Liver (tissue), 9 donors: Measurements from ENCODE around the gene TPBGL. TPM values are rescaled to one million over a fixed set of nuclear protein-coding genes. Genes with fewer than 3 reads are reported as not detected.

Source experiments
- DNase-seq: peaks from one replicate; pipeline ENCODE4 v3.0.0-alpha.2; 2017; ENCODE audit warnings: low spot score
- H3K27ac ChIP-seq, 2 donors: one replicate each; pipeline ENCODE4 v1.7.0; 2013; ENCODE audit warnings: inconsistent platforms in 2 of 2, low read length in 2 of 2, control low read depth in 1 of 2, low read depth in 1 of 2, mild to moderate bottlenecking in 1 of 2
- H3K27me3 ChIP-seq, 4 donors: one replicate each; pipeline versions ENCODE4 v1.6.1 to v1.7.0; 2013; ENCODE audit warnings: low read length in 3 of 4, inconsistent platforms in 1 of 4, mild to moderate bottlenecking in 1 of 4, moderate library complexity in 1 of 4; ENCODE audit not compliant: control insufficient read depth in 4 of 4, insufficient read depth in 4 of 4
- H3K36me3 ChIP-seq, 4 donors: one replicate each; pipeline versions ENCODE4 v1.6.1 to v1.7.0; 2013; ENCODE audit warnings: low read length in 3 of 4, mild to moderate bottlenecking in 3 of 4, low read depth in 1 of 4, moderate library complexity in 1 of 4; ENCODE audit not compliant: control insufficient read depth in 4 of 4, insufficient read depth in 3 of 4
- H3K4me1 ChIP-seq, 4 donors: one replicate each; pipeline versions ENCODE4 v1.6.1 to v1.7.0; 2013; ENCODE audit warnings: low read length in 3 of 4, mild to moderate bottlenecking in 3 of 4, moderate library complexity in 1 of 4; ENCODE audit not compliant: control insufficient read depth in 4 of 4, insufficient read depth in 4 of 4
- H3K4me3 ChIP-seq, 3 donors: one replicate each; pipeline versions ENCODE4 v1.6.1 to v1.7.0; 2013; ENCODE audit warnings: low read length in 3 of 3, control low read depth in 1 of 3, low read depth in 1 of 3, mild to moderate bottlenecking in 1 of 3
- H3K9ac ChIP-seq, 2 donors: one replicate each; pipeline ENCODE4 v1.7.0; 2013; ENCODE audit warnings: low read length in 2 of 2, mild to moderate bottlenecking in 2 of 2, moderate library complexity in 2 of 2, control low read depth in 1 of 2, low read depth in 1 of 2
- H3K9me3 ChIP-seq, 4 donors: one replicate each; pipeline versions ENCODE4 v1.6.1 to v1.7.0; 2013; ENCODE audit warnings: low read length in 3 of 4; ENCODE audit not compliant: control insufficient read depth in 4 of 4
- CTCF ChIP-seq: fragments of 150-350 bp; IDR thresholded peaks from 2 replicates; pipeline ENCODE4 v1.5.1; 2017; ENCODE audit warnings: improper control_type of control experiment, low read depth, low read length; ENCODE audit not compliant: missing input control
- EGR1 ChIP-seq, 2 donors: IDR thresholded peaks; 2 replicates each; pipeline ENCODE4 v1.6.1; 2016 to 2018; ENCODE audit warnings: antibody characterized with exemption in 2 of 2, low read depth in 2 of 2
- FOXA1 ChIP-seq: IDR thresholded peaks from 2 replicates; pipeline ENCODE4 v1.6.1; 2016; ENCODE audit warnings: antibody characterized with exemption
- FOXA2 ChIP-seq: IDR thresholded peaks from 2 replicates; pipeline ENCODE4 v1.6.1; 2016; ENCODE audit warnings: antibody characterized with exemption
- GABPA ChIP-seq, 2 donors: IDR thresholded peaks in 1 of 2; conservative IDR thresholded peaks in 1 of 2; 2 replicates each; pipeline ENCODE4 v1.6.1; 2016; ENCODE audit warnings: antibody characterized with exemption in 2 of 2, mild to moderate bottlenecking in 1 of 2, moderate library complexity in 1 of 2
- HNF4A ChIP-seq, 2 donors: conservative IDR thresholded peaks; 2 replicates each; pipeline ENCODE4 v1.6.1; 2016; ENCODE audit warnings: antibody characterized with exemption in 2 of 2, mild to moderate bottlenecking in 2 of 2
- HNF4G ChIP-seq: IDR thresholded peaks from 2 replicates; pipeline ENCODE4 v1.6.1; 2016; ENCODE audit warnings: antibody characterized with exemption
- JUND ChIP-seq, 2 donors: IDR thresholded peaks; 2 replicates each; pipeline ENCODE4 v1.6.1; 2016; ENCODE audit warnings: antibody characterized with exemption in 2 of 2
- NR2F2 ChIP-seq: IDR thresholded peaks from 2 replicates; pipeline ENCODE4 v1.6.1; 2016; ENCODE audit warnings: antibody characterized with exemption
- RAD21 ChIP-seq, 2 donors: IDR thresholded peaks; 2 replicates each; pipeline ENCODE4 v1.6.1; 2016; ENCODE audit warnings: antibody characterized with exemption in 2 of 2, mild to moderate bottlenecking in 2 of 2
- REST ChIP-seq: IDR thresholded peaks from 2 replicates; pipeline ENCODE4 v1.6.1; 2016; ENCODE audit warnings: antibody characterized with exemption, mild to moderate bottlenecking
- RXRA ChIP-seq, 2 donors: IDR thresholded peaks; 2 replicates each; pipeline ENCODE4 v1.6.1; 2017 to 2018; ENCODE audit warnings: antibody characterized with exemption in 2 of 2, mild to moderate bottlenecking in 1 of 2
- SP1 ChIP-seq: IDR thresholded peaks from 2 replicates; pipeline ENCODE4 v1.6.1; 2018; ENCODE audit warnings: antibody characterized with exemption, mild to moderate bottlenecking
- TAF1 ChIP-seq: conservative IDR thresholded peaks from 2 replicates; pipeline ENCODE4 v1.6.1; 2016; ENCODE audit warnings: antibody characterized with exemption, mild to moderate bottlenecking
- YY1 ChIP-seq: IDR thresholded peaks from 2 replicates; pipeline ENCODE4 v1.6.1; 2016; ENCODE audit warnings: antibody characterized with exemption, mild to moderate bottlenecking
- ZBTB33 ChIP-seq: IDR thresholded peaks from 2 replicates; pipeline ENCODE4 v1.6.1; 2016; ENCODE audit warnings: antibody characterized with exemption
- polyA plus RNA-seq, 2 donors: library from polyadenylated mRNA; stranded (reverse) in 1 of 2; unstranded in 1 of 2; fragments of 200-250 nt in 1 of 2; fragments of >200 nt in 1 of 2; fragmentation: Nextera tagmentation in 1 of 2; extraction: Ambion mirVana in 1 of 2; gene quantifications; one replicate each; pipeline versions ENCODE4 v1.2.1 to v1.2.3, GENCODE V29; 2013 to 2015
- total RNA-seq, 2 donors: library from RNA; depleted of rRNA; stranded (reverse); fragments of >200 nt; gene quantifications; one replicate each; pipeline ENCODE4 v1.2.3, GENCODE V29; 2014
- TF ChIP-seq, protein P1 (sequence below): IDR thresholded peaks from 2 replicates; pipeline ENCODE4 v1.6.1; 2016; ENCODE audit warnings: antibody characterized with exemption
- TF ChIP-seq, protein P2 (sequence below): IDR thresholded peaks from 2 replicates; pipeline ENCODE4 v1.6.1; 2016; ENCODE audit warnings: antibody characterized with exemption
- donor health status: healthy.
- donor health status: healthy.
- donor health status: healthy.
- donor health status: healthy.
- donor health status: healthy.

TPBGL gene
- total and polyA plus RNA-seq, 4 donors, result 0.05 TPM; not detected in 3

- TF ChIP-seq ZBTB33 (no peak), NR2F2 (no peak), HNF4A (conservative IDR thresholded peaks at IDR 0.05) (no peak), RXRA (IDR thresholded peaks at IDR 0.05) (no peak)
- TF ChIP-seq, protein P1, sequence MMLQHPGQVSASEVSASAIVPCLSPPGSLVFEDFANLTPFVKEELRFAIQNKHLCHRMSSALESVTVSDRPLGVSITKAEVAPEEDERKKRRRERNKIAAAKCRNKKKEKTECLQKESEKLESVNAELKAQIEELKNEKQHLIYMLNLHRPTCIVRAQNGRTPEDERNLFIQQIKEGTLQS, result no peak
Observed at GRCh38 chr11:75214411-75214821, 26.2 kb upstream of the TPBGL start (continued).

GRCh38 chr11:75214843-75215242 is 25.7 kb upstream of the TPBGL start:
- no peak overlapping the region for H3K4me3 ChIP-seq
- H3K9me3 ChIP-seq, result no peaks in the 10 kb centered on the region
- no peak overlapping the region for H3K27ac ChIP-seq
- DNase-seq, result no peak
- H3K4me1 ChIP-seq, result no peaks in the 10 kb centered on the region
- no peaks in the 10 kb centered on the region for H3K27me3 ChIP-seq
- H3K36me3 ChIP-seq, result no peaks in the 10 kb centered on the region
- TF ChIP-seq HNF4A (conservative IDR thresholded peaks at IDR 0.05) (no peak), TAF1 (no peak), GABPA (IDR thresholded peaks at IDR 0.05 in 1 of 2, conservative IDR thresholded peaks at IDR 0.05 in 1 of 2) (no peak), FOXA1 (no peak), CTCF (no peak), RAD21 (IDR thresholded peaks at IDR 0.05) (no peak), YY1 (no peak), NR2F2 (no peak), FOXA2 (no peak), EGR1 (IDR thresholded peaks at IDR 0.05; ENCODE audit: low read depth in 2 of 2) (no peak), HNF4G (no peak), RXRA (IDR thresholded peaks at IDR 0.05) (no peak), SP1 (no peak), REST (no peak), JUND (IDR thresholded peaks at IDR 0.05) (no peak)
- TF ChIP-seq, protein P2, sequence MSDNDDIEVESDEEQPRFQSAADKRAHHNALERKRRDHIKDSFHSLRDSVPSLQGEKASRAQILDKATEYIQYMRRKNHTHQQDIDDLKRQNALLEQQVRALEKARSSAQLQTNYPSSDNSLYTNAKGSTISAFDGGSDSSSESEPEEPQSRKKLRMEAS, result no peak
- TF ChIP-seq, protein P1, result no peak
- H3K9ac ChIP-seq, result no peak overlapping the region
